Frontal cortex (tissue), 4 donors: Measurements from ENCODE around the gene ATOX1. TPM values are rescaled to one million over a fixed set of nuclear protein-coding genes. Genes with fewer than 3 reads are reported as not detected.
"Not testable (repeated sequence)": the region's sequence is repeated elsewhere in the genome, so short reads cannot be mapped to it uniquely, and the experiment has no call there.

Experiments used
- DNase-seq, 2 donors: peaks; one replicate each; pipeline ENCODE4 v3.0.0; 2012; ENCODE audit warnings: low spot score in 2 of 2
- FAIRE-seq: peaks from 2 replicates; lab custom pipeline; 2012; peaks lifted over from hg19 to GRCh38; lab: Jason Lieb, UNC
- total RNA-seq: library from RNA; depleted of rRNA; stranded (reverse); fragments of >200 nt; gene quantifications from one replicate; pipeline ENCODE4 v1.2.3, GENCODE V29; 2014
- donor health status: control.
- donor health status: control.
- donor health status: control.

Gene ATOX1
- total RNA-seq, 1 donor from 2014 or later: 25.3 TPM

DNA sequence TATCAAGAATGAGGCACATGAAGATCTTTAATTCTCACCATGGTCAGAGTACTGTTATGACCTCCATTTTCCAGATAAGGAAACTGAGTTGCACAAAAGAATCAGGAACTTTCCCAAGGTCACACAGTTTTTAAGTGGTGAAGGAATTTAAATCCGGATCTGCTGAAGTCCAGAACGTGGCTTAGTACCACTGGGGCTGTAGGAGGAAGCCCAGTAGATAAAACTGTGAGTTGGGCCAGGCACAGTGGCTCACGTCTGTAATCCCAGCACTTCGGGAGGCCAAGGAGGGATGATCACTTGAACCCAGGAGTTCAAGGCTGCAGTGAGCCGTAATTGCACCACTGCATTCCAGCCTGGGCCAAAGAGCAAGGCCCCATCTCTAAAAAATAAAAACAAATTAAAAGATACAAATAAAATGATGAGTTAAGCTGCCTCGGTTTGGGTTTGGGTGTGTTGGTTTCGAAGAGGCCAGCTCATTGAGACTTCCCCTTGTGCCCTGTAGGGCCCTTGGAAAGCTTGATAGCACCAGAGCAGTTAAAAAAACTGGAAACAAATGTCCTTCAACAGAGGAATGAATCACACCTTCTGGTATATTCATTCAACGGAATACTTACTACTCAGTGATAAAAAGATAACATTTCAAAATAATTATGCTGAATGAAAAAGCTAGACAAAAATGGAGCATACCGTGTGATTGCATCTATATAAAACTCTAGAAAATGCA, 20.1 kb downstream of the ATOX1 start:
- DNase-seq (no peak), FAIRE-seq (no peak)

DNA sequence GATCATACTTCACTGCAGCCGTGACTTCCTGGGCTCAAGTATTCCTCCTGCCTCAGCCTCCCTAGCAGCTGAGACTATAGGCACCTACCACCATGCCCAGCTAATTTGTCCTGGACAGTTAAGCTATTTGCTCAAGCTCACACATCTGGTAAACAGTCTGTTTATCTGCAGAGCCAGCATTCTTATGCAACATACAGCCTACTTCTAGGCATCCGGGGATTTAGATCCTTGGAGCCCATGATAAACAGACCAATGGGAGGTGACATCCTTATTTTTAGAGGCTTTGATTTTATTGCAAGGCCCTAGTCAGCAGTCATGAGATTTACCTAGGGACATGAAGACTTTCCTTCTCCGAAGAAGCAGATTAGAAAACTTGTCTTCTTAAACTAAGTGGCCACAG, 21.0 kb downstream of the ATOX1 start:
- DNase-seq (no peak), FAIRE-seq (no peak)

GRCh38 chr5:151735646-151736045, 22.8 kb downstream of the ATOX1 start:
- FAIRE-seq: no peak
- no peak for DNase-seq

- FAIRE-seq (no peak), DNase-seq (no peak)
Observed at GRCh38 chr5:151734064-151734408, 24.4 kb downstream of the ATOX1 start.

- no peak for FAIRE-seq
- no peak for DNase-seq
Observed at GRCh38 chr5:151733358-151734063, 24.9 kb downstream of the ATOX1 start.

DNA sequence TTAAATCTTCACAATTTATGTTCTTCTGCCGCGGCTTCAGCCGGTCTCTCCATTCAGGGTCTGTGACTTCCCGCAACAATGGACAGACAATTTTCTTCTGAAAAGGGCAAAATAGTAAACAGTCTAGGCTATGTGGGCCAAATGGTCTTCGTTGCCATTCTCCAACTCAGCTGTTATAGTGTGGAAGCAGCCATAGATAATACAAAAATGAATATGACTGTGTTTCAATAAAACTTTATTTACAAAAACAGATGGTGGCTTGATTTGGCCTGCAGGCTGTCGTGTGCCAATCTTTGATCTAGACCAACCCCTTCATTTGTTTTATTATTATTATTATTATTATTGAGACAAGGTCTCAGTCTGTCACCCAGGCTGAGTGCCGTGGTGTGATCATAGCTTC, 28.1 kb downstream of the ATOX1 start:
- DNase-seq (no peak), FAIRE-seq (no peak)

GRCh38 chr5:151729597-151729996, 28.8 kb downstream of the ATOX1 start:
- not testable (repeated sequence) for FAIRE-seq, DNase-seq

GRCh38 chr5:151724360-151724759, 34.1 kb downstream of the ATOX1 start:
- FAIRE-seq: no peak

DNA sequence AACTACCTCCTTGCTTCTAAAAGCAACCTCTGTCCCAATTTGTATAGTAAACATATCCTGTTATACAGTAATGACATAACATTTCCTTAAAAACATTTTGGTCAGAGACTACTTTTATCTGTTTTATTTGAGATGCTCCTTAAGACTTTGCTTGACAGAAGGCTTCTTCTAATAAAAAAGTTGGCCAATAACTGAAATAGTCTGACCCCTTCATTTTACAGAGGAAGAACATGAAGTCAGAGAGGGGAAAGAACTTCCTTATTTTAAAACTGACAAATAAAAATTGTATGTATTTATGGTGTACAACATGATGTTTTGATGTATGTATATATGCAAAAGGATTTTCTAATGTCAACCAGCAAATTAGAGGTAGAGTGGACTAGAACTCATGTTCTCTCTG, 35.9 kb downstream of the ATOX1 start:
- DNase-seq (no peak), FAIRE-seq (no peak)

More at GRCh38 chr5:151724360-151724759, 34.1 kb downstream of the ATOX1 start:
- DNase-seq: no peak

- no peak for FAIRE-seq
- no peak for DNase-seq
Observed at GRCh38 chr5:151721812-151722391, 36.5 kb downstream of the ATOX1 start.

- no peak for FAIRE-seq
Observed at GRCh38 chr5:151721087-151721646, 37.3 kb downstream of the ATOX1 start.

DNA sequence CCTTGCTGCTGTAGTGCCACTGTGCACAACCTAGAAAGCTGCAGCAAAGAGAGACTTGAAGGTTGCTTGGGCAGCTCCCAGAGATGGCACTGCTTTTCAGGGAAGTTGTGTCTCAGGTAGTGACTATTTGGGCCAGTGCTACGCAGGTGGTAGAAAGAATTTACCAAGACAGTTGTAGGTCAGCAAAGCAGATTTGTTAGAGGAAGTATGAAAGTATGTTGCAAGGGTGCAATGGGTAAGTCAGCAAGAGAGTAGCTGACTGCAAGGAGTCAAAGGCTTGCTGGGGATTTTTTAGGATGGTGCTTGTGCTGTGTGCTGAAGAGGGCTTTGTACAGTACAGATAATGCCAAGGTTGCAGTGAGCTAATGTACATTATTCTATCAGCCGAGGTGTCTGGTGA, 38.2 kb downstream of the ATOX1 start:
- no peak for DNase-seq
- no peak for FAIRE-seq

More at GRCh38 chr5:151721087-151721646, 37.3 kb downstream of the ATOX1 start:
- DNase-seq: no peak

- FAIRE-seq (no peak), DNase-seq (no peak)
Observed at GRCh38 chr5:151719228-151720000, 39.0 kb downstream of the ATOX1 start.

DNA sequence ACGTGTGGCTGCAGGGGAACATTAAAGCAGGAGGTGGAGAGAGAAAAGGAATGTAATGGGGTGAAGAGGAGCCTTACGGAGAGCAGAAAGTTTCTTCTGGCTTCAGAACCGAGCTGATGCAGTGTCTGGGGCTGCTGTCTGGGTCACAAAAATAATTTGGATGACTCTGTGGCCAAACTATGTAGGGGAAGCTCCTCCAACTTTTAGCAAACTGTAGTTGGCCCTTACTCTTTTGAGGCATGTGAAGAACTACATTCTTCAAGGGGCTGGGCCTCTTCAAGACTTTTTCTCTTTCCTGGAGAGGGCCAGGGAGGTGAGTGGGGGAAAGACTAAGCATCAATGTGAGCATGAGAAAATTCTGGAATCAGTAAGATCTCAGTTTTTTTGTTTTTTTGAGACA, 39.8 kb downstream of the ATOX1 start:
- FAIRE-seq: no peak
- no peak for DNase-seq

DNA sequence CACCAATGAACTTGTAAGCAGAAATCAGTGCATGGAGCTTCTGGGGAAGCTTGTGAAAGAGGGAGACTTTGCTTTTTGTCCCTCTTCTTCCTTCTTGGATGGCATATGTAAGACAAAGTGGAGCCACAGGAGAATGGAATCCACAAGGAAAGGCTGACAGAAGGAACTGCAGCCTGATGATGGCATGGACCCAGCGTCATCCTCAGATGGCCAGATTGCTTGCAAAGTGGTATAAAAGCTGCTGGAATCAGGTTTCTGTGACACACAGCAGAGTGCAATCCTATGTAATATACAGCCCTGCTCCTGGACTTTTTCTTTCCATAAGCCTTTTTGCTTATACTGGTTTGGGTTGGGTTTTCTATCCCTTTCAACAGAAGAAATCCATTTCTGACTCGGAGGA, 40.3 kb downstream of the ATOX1 start:
- DNase-seq: no peak
- no peak for FAIRE-seq

DNA sequence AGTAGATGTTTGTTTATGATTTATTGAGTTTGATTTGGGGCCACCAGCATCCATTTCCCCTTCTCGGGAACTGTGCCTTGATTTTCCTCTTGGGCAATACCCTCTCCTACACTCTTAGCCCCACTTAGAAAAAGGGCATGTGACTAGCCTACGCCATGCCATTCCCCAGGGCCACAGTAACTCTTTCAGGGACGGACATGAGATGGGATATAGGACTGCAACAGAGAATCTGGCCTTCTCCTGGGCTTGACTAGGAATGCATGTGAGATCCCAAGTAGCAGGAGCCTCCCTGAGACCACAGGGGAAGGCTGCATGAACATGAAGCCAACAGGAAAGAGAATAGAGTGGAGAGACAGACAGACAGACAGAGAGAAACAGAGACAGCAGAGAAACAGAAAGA, 41.0 kb downstream of the ATOX1 start:
- no peak for DNase-seq
- no peak for FAIRE-seq

DNA sequence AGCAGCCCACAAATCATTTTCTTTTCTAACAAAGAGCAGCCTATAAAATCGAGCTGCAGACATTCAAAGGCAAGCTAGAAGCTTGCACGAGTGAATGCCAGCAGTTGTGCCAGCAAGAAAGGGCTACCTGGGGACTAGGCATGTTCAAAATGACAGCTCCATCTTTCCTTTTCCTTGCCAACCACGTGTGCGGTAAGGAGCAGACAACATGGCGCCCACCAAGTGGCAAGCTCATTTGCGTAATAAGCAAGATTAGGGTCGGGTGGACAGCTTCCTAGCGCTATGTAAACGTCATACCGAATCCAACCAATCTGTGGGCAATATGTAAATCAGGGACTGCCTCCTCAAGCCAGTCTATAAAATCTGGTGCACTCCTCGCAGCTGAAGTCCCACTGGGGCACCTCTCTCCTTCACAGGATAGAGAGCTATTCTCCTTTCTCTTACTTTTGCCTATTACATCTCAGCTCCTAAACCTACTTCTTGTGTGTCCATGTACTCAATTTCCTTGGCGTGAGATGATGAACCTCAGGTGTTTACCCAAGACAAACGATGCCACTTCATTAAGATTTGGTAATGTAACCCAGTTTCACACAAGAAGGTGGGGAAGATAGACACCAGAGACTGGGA, 49.2 kb downstream of the ATOX1 start:
- DNase-seq (no peak), FAIRE-seq (no peak)

DNA sequence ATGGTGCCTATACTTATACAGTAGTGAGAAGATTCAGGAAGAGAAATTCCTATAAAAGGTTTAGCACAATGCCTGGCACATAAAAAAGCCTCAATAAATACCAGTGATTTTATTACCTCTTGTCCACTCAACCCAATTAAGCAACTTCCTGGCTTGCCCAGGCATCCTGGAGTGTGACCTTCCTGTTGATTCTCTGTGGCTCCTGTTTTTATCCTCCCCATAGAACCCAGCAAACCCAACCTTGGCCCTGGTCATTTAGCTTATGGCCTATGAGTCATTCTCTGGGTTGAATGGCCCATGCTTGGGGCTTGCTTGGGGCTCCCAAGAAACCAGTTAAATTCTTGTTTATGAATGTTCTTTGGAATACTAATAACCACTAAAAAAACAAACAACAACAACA, 50.3 kb downstream of the ATOX1 start:
- no peak for DNase-seq
- FAIRE-seq: no peak

DNA sequence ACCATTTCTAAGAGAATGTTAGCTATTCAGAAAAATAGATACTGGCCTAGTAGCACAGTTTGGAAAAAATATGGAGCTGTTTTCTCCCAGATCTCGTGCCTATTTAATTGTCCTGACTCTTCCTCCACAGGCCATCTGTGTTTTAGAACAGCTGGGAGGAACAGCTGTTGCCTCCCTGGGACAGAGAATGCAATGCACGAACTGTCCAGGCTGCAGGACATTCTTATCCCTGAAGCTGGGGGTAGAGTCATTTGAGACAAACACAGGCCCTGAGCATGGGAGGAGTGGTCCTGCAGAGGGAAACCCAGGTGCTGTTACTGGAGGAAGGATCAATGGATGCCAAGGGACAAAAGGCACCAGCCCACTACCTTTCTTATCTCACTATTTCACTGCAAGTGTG, 50.9 kb downstream of the ATOX1 start:
- DNase-seq (no peak), FAIRE-seq (no peak)

GRCh38 chr5:151706906-151707305, 51.5 kb downstream of the ATOX1 start:
- FAIRE-seq (no peak), DNase-seq (no peak)
